ENCODE data around the gene AHRR.

The AHRR gene

GRCh38 chr5:464843-465590, 143.5 kb downstream of the AHRR start:
- TF ChIP-seq USF1 (IDR thresholded peaks at IDR 0.05) (no peak), EP300 (IDR thresholded peaks at IDR 0.05; ENCODE audit: borderline replicate concordance) (no peak), ZBTB7A (IDR thresholded peaks at IDR 0.05; ENCODE audit: low read depth) (no peak), EGR1 (IDR thresholded peaks at IDR 0.05) (no peak), NFIC (IDR thresholded peaks at IDR 0.05) (no peak), CEBPB (IDR thresholded peaks at IDR 0.05) (no peak), REST (IDR thresholded peaks at IDR 0.05; ENCODE audit: low read depth) (no peak), RAD21 (IDR thresholded peaks at IDR 0.05; ENCODE audit: low read depth) (no peak), TAF1 (IDR thresholded peaks at IDR 0.05; ENCODE audit: low read depth) (no peak), YY1 (IDR thresholded peaks at IDR 0.05; ENCODE audit: low read depth) (no peak), FOXM1 (IDR thresholded peaks at IDR 0.05; ENCODE audit: borderline replicate concordance, low read depth) (no peak), CREB1 (IDR thresholded peaks at IDR 0.05; ENCODE audit: low read depth) (no peak), TEAD4 (IDR thresholded peaks at IDR 0.05) (no peak), TCF12 (IDR thresholded peaks at IDR 0.05; ENCODE audit: low read depth) (no peak)
- TF ChIP-seq, protein P1, sequence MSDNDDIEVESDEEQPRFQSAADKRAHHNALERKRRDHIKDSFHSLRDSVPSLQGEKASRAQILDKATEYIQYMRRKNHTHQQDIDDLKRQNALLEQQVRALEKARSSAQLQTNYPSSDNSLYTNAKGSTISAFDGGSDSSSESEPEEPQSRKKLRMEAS (IDR thresholded peaks at IDR 0.05) = no peak

DNA sequence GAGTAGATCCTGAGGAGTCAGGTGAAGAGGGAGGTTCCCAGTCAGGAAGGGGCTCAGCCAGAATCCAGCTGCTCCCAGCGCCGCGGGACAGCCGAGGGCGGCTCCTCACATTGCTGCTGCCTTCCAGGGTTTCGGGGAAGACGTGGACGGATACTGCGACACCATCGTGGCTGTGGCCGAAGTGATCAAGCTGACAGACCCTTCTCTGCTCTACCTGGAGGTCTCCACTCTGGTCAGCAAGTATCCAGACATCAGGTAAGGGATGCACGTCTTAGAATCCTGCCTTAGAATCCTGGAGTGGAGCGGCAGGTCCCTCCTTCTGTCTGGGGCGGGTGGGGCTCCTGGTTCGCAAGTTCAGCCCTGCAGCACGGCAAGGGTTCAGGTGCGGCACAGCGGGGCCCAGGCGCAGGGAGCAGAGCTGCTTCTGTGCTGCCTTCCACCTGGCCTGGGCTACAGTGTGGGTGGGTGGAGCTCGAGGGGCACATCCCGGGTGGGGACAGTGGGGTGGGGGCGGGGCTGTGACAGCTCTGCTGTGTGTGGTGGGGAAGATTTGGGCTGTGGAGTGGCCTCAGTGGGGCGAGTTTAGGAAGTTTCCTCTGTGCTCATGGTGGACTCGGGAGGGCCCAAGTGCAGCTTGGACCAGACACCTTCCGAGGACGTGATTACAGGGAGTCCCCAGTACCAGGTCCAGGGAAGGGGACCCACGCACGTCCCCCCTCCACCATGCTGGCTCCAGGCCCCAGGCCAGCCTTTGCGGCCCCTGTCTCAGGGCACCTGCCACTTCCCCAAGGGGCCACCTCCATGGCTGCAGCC, 144.3 kb downstream of the AHRR start:
- TF ChIP-seq, protein P1 (IDR thresholded peaks at IDR 0.05) = no peak
- TF ChIP-seq EP300 (IDR thresholded peaks at IDR 0.05; ENCODE audit: borderline replicate concordance) (no peak), CREB1 (IDR thresholded peaks at IDR 0.05; ENCODE audit: low read depth) (no peak), CEBPB (IDR thresholded peaks at IDR 0.05) (no peak), TEAD4 (IDR thresholded peaks at IDR 0.05) (no peak), ZBTB7A (IDR thresholded peaks at IDR 0.05; ENCODE audit: low read depth) (no peak)

GRCh38 chr5:466661-467310, 145.3 kb downstream of the AHRR start:
- TF ChIP-seq TCF12 (IDR thresholded peaks at IDR 0.05; ENCODE audit: low read depth) (no peak), ZBTB7A (IDR thresholded peaks at IDR 0.05; ENCODE audit: low read depth) (no peak), TAF1 (IDR thresholded peaks at IDR 0.05; ENCODE audit: low read depth) (no peak), TEAD4 (IDR thresholded peaks at IDR 0.05) (no peak), USF1 (IDR thresholded peaks at IDR 0.05) (no peak), NFIC (IDR thresholded peaks at IDR 0.05) (no peak), YY1 (IDR thresholded peaks at IDR 0.05; ENCODE audit: low read depth) (no peak), REST (IDR thresholded peaks at IDR 0.05; ENCODE audit: low read depth) (no peak), CREB1 (IDR thresholded peaks at IDR 0.05; ENCODE audit: low read depth) (no peak), EGR1 (IDR thresholded peaks at IDR 0.05) (no peak), FOXM1 (IDR thresholded peaks at IDR 0.05; ENCODE audit: borderline replicate concordance, low read depth) (no peak), RAD21 (IDR thresholded peaks at IDR 0.05; ENCODE audit: low read depth) (no peak)

DNA sequence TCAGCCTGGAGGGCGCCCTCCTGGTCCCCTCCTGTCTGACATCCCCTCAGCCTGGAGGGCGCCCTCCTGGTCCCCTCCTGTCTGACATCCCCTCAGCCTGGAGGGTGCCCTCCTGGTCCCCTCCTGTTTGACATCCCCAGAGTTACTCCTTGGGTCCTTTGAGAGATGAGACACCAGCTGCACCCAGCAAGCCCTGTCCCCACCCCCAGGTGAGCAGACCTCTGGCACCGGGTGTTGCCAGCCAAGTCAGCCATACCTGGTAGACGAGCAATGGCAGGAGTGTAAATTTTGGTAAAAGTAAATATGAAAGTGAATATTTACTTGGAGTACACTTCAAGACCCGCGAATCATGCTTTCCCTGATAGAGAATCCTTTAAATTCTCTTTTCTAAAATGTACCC, 146.9 kb downstream of the AHRR start:
- TF ChIP-seq CEBPB (IDR thresholded peaks at IDR 0.05) (no peak), CREB1 (IDR thresholded peaks at IDR 0.05; ENCODE audit: low read depth) (no peak), EGR1 (IDR thresholded peaks at IDR 0.05) (no peak), YY1 (IDR thresholded peaks at IDR 0.05; ENCODE audit: low read depth) (no peak), REST (IDR thresholded peaks at IDR 0.05; ENCODE audit: low read depth) (no peak), EP300 (IDR thresholded peaks at IDR 0.05; ENCODE audit: borderline replicate concordance) (no peak)
- TF ChIP-seq, protein P1 (IDR thresholded peaks at IDR 0.05) = no peak
